Naive B cell (primary cell): Measurements from ENCODE around the gene PRR5. TPM values are rescaled to one million over a fixed set of nuclear protein-coding genes. Genes with fewer than 3 reads are reported as not detected.

Source experiments
- ATAC-seq, 2 donors: fragments of 150-1000 bp; cut with Tn5 transposase; 2 replicates each; pipeline ENCODE4 v1.10.0; 2021; ENCODE audit warnings: low read depth in 2 of 2, mild to moderate bottlenecking in 2 of 2, moderate library complexity in 2 of 2
- DNase-seq: peaks from one replicate; pipeline ENCODE4 v3.0.0; 2022
- H3K27ac Mint-ChIP-seq, 6 donors: one replicate each; pipeline ENCODE4 v1.8.0; 2020 to 2022; ENCODE audit warnings: mild to moderate bottlenecking in 6 of 6, mixed read lengths in 6 of 6, moderate library complexity in 5 of 6, inconsistent platforms in 2 of 6
- H3K27me3 Mint-ChIP-seq, 3 donors: one replicate each; pipeline ENCODE4 v1.8.0; 2021 to 2022; ENCODE audit warnings: mixed read lengths in 3 of 3, mild to moderate bottlenecking in 1 of 3
- H3K36me3 Mint-ChIP-seq, 2 donors: one replicate each; pipeline ENCODE4 v1.8.0; 2020 to 2022; ENCODE audit warnings: mixed read lengths in 2 of 2, inconsistent platforms in 1 of 2, mild to moderate bottlenecking in 1 of 2
- H3K4me1 Mint-ChIP-seq, 3 donors: one replicate each; pipeline ENCODE4 v1.8.0; 2020 to 2022; ENCODE audit warnings: mixed read lengths in 3 of 3, inconsistent platforms in 1 of 3, mild to moderate bottlenecking in 1 of 3, moderate library complexity in 1 of 3
- H3K4me3 Mint-ChIP-seq, 8 donors: one replicate each; pipeline ENCODE4 v1.8.0; 2020 to 2022; ENCODE audit warnings: mild to moderate bottlenecking in 8 of 8, mixed read lengths in 8 of 8, moderate library complexity in 8 of 8, inconsistent platforms in 2 of 8
- H3K9me3 Mint-ChIP-seq, 7 donors: one replicate each; pipeline ENCODE4 v1.8.0; 2020 to 2022; ENCODE audit warnings: mixed read lengths in 7 of 7, mild to moderate bottlenecking in 5 of 7, inconsistent platforms in 2 of 7, moderate library complexity in 1 of 7
- polyA plus RNA-seq, 6 donors: library from polyadenylated mRNA; unstranded; fragments of 300-500 nt; fragmentation: Illumina TruSeq; gene quantifications; one replicate each; pipeline ENCODE4 v1.2.3, GENCODE V29; 2021; ENCODE audit warnings: low read depth in 6 of 6

The PRR5 gene
- polyA plus RNA-seq, 6 donors from 2014 or later: 5.4 to 10.9 (median 7.6) TPM

GRCh38 chr22:44753189-44754042 lies 51.4 kb downstream of the PRR5 start:
- Mint-ChIP-seq H3K4me3 (peak overlapping the region; percentile 21 to 91 (median 78)), H3K27ac (peak overlapping the region in 1 of 6 donors; percentile 60), H3K36me3 (peaks cover 0 to 4% of the 10 kb centered on the region in 2 donors), H3K4me1 (peaks cover 3 to 9% (median 8%) of the 10 kb centered on the region in 3 donors), H3K27me3 (peaks cover 29 to 78% (median 59%) of the 10 kb centered on the region in 3 donors), H3K9me3 (peaks cover 0 to 12% (median 6%) of the 10 kb centered on the region in 7 donors)
- no peak for DNase-seq
- no peak for ATAC-seq

GRCh38 chr22:44754998-44755397 lies 53.0 kb downstream of the PRR5 start:
- DNase-seq (no peak), ATAC-seq (no peak)
- no peak overlapping the region for H3K27ac Mint-ChIP-seq
- H3K27me3 Mint-ChIP-seq: peaks cover 24 to 85% (median 70%) of the 10 kb centered on the region in 3 donors
- no peak overlapping the region for H3K4me3 Mint-ChIP-seq
- H3K4me1 Mint-ChIP-seq: peaks cover 3 to 9% (median 8%) of the 10 kb centered on the region in 3 donors
- H3K9me3 Mint-ChIP-seq: peaks cover 0 to 12% (median 2%) of the 10 kb centered on the region in 7 donors
- peaks cover 0 to 15% of the 10 kb centered on the region in 2 donors for H3K36me3 Mint-ChIP-seq

GRCh38 chr22:44755417-44755816 lies 53.4 kb downstream of the PRR5 start:
- peaks cover 20 to 83% (median 65%) of the 10 kb centered on the region in 3 donors for H3K27me3 Mint-ChIP-seq
- H3K27ac Mint-ChIP-seq: no peak overlapping the region
- peaks cover 3 to 9% (median 8%) of the 10 kb centered on the region in 3 donors for H3K4me1 Mint-ChIP-seq

GRCh38 chr22:44755956-44756361 lies 54.0 kb downstream of the PRR5 start:
- Mint-ChIP-seq H3K27me3 (peaks cover 17 to 80% (median 64%) of the 10 kb centered on the region in 3 donors), H3K27ac (no peak overlapping the region), H3K36me3 (peaks cover 0 to 15% of the 10 kb centered on the region in 2 donors), H3K9me3 (peaks cover 0 to 7% (median 0%) of the 10 kb centered on the region in 7 donors), H3K4me3 (no peak overlapping the region), H3K4me1 (peaks cover 3 to 9% (median 8%) of the 10 kb centered on the region in 3 donors)
- ATAC-seq (no peak), DNase-seq (no peak)

More at GRCh38 chr22:44755417-44755816, 53.4 kb downstream of the PRR5 start:
- DNase-seq: no peak
- Mint-ChIP-seq H3K9me3 (peaks cover 0 to 11% (median 0%) of the 10 kb centered on the region in 7 donors), H3K36me3 (peaks cover 0 to 15% of the 10 kb centered on the region in 2 donors), H3K4me3 (no peak overlapping the region)
- no peak for ATAC-seq

- peaks cover 22 to 72% (median 58%) of the 10 kb centered on the region in 3 donors for H3K27me3 Mint-ChIP-seq
Observed at GRCh38 chr22:44758344-44758973, 56.5 kb downstream of the PRR5 start.

GRCh38 chr22:44759001-44759400 lies 57.0 kb downstream of the PRR5 start:
- DNase-seq: no peak
- peaks cover 0 to 23% of the 10 kb centered on the region in 2 donors for H3K36me3 Mint-ChIP-seq
- H3K27ac Mint-ChIP-seq: no peak overlapping the region
- H3K4me1 Mint-ChIP-seq: no peaks in the 10 kb centered on the region
- no peak overlapping the region for H3K4me3 Mint-ChIP-seq
- peaks cover 19 to 68% (median 57%) of the 10 kb centered on the region in 3 donors for H3K27me3 Mint-ChIP-seq
- no peak for ATAC-seq
- peaks cover 6 to 14% (median 11%) of the 10 kb centered on the region in 7 donors for H3K9me3 Mint-ChIP-seq

More at GRCh38 chr22:44758344-44758973, 56.5 kb downstream of the PRR5 start:
- DNase-seq (no peak), ATAC-seq (no peak)
- H3K4me3 Mint-ChIP-seq: no peak overlapping the region
- no peak overlapping the region for H3K27ac Mint-ChIP-seq
- peaks cover 0 to 1% (median under 1%) of the 10 kb centered on the region in 3 donors for H3K4me1 Mint-ChIP-seq
- H3K9me3 Mint-ChIP-seq: peaks cover 6 to 14% (median 11%) of the 10 kb centered on the region in 7 donors
- H3K36me3 Mint-ChIP-seq: peaks cover 0 to 23% of the 10 kb centered on the region in 2 donors

GRCh38 chr22:44759430-44760310 lies 57.7 kb downstream of the PRR5 start:
- Mint-ChIP-seq H3K27ac (no peak overlapping the region), H3K27me3 (peaks cover 19 to 64% (median 56%) of the 10 kb centered on the region in 3 donors), H3K4me3 (no peak overlapping the region), H3K9me3 (peaks cover 6 to 13% (median 11%) of the 10 kb centered on the region in 7 donors), H3K36me3 (peaks cover 0 to 23% of the 10 kb centered on the region in 2 donors), H3K4me1 (no peaks in the 10 kb centered on the region)
- ATAC-seq: no peak
- DNase-seq: no peak

GRCh38 chr22:44760476-44760875 lies 58.5 kb downstream of the PRR5 start:
- H3K4me1 Mint-ChIP-seq: no peaks in the 10 kb centered on the region
- H3K9me3 Mint-ChIP-seq: peaks cover 6 to 11% (median 10%) of the 10 kb centered on the region in 7 donors
- H3K4me3 Mint-ChIP-seq: peak overlapping the region in 1 of 8 donors; percentile 15
- DNase-seq: no peak
- no peak for ATAC-seq
- peaks cover 0 to 23% of the 10 kb centered on the region in 2 donors for H3K36me3 Mint-ChIP-seq
- H3K27me3 Mint-ChIP-seq: peaks cover 14 to 58% (median 50%) of the 10 kb centered on the region in 3 donors
- H3K27ac Mint-ChIP-seq: no peak overlapping the region

- no peak overlapping the region for H3K4me3 Mint-ChIP-seq
- H3K9me3 Mint-ChIP-seq: peaks cover 6 to 11% (median 10%) of the 10 kb centered on the region in 7 donors
- H3K36me3 Mint-ChIP-seq: peaks cover 0 to 23% of the 10 kb centered on the region in 2 donors
- no peaks in the 10 kb centered on the region for H3K4me1 Mint-ChIP-seq
- peaks cover 14 to 54% (median 45%) of the 10 kb centered on the region in 3 donors for H3K27me3 Mint-ChIP-seq
- H3K27ac Mint-ChIP-seq: no peak overlapping the region
- ATAC-seq (no peak), DNase-seq (no peak)
Observed at GRCh38 chr22:44761025-44761424, 59.0 kb downstream of the PRR5 start.

GRCh38 chr22:44764373-44764772 lies 62.4 kb downstream of the PRR5 start:
- ATAC-seq (no peak), DNase-seq (no peak)
- Mint-ChIP-seq H3K9me3 (peaks cover 6 to 15% (median 11%) of the 10 kb centered on the region in 7 donors), H3K27me3 (peaks cover 14 to 36% (median 28%) of the 10 kb centered on the region in 3 donors), H3K4me3 (peak overlapping the region in 1 of 8 donors; percentile 54), H3K4me1 (no peaks in the 10 kb centered on the region), H3K36me3 (peaks cover 0 to 9% of the 10 kb centered on the region in 2 donors), H3K27ac (no peak overlapping the region)

GRCh38 chr22:44764974-44765373 lies 63.0 kb downstream of the PRR5 start:
- peaks cover 14 to 33% (median 24%) of the 10 kb centered on the region in 3 donors for H3K27me3 Mint-ChIP-seq
- no peak overlapping the region for H3K4me3 Mint-ChIP-seq

GRCh38 chr22:44765571-44766285 lies 63.7 kb downstream of the PRR5 start:
- no peak for DNase-seq
- Mint-ChIP-seq H3K36me3 (peaks cover 0 to 7% of the 10 kb centered on the region in 2 donors), H3K4me3 (no peak overlapping the region), H3K27me3 (peaks cover 14 to 30% (median 24%) of the 10 kb centered on the region in 3 donors), H3K4me1 (no peaks in the 10 kb centered on the region), H3K9me3 (peaks cover 6 to 19% (median 11%) of the 10 kb centered on the region in 7 donors), H3K27ac (no peak overlapping the region)
- ATAC-seq: no peak

More at GRCh38 chr22:44764974-44765373, 63.0 kb downstream of the PRR5 start:
- ATAC-seq (no peak), DNase-seq (no peak)
- Mint-ChIP-seq H3K4me1 (no peaks in the 10 kb centered on the region), H3K9me3 (peaks cover 6 to 19% (median 11%) of the 10 kb centered on the region in 7 donors), H3K27ac (no peak overlapping the region), H3K36me3 (peaks cover 0 to 7% of the 10 kb centered on the region in 2 donors)
